Airway epithelial cell (primary cell): ENCODE measurements around the gene CHRNB4. TPM values are rescaled to one million over a fixed set of nuclear protein-coding genes. Genes with fewer than 3 reads are reported as not detected.

Source experiments
- total RNA-seq: library from RNA; depleted of rRNA; stranded (reverse); fragments of >200 nt; gene quantifications from 2 replicates; pipeline ENCODE4 v1.2.3, GENCODE V29; 2015

CHRNB4 gene
- total RNA-seq, result not detected in 2 replicates

GRCh38 chr15:78641102-78641748 is at the start of gene CHRNB4:
Gene CHRNB4 (minus strand): TSS chr15:78641210. CDS start chr15:78641133, 77 bp downstream.

GRCh38 chr15:78620527-78621421 is 20.2 kb downstream of the CHRNB4 start, which contains the start of gene CHRNA3:
Gene CHRNA3 (minus strand): TSS chr15:78620996. CDS start chr15:78620794, 202 bp downstream.

Other genes starting within 250 kb of the CHRNB4 start
- gene IREB2, start 203.0 kb downstream of the CHRNB4 start, total RNA-seq, result 13.7 and 15.9 TPM in 2 replicates
- 1.8 and 4.5 TPM in 2 replicates for gene HYKK, start 133.6 kb downstream of the CHRNB4 start, total RNA-seq
- gene PSMA4, start 100.8 kb downstream of the CHRNB4 start, total RNA-seq, result 291 and 297 TPM in 2 replicates
- 2.5 and 6.4 TPM in 2 replicates for gene CHRNA5, start 75.7 kb downstream of the CHRNB4 start, total RNA-seq
- 0.09 TPM in 1 of 2 replicates, not detected in the other for gene CHRNA3, start 20.2 kb downstream of the CHRNB4 start, total RNA-seq
- gene ADAMTS7, start 170.3 kb upstream of the CHRNB4 start, total RNA-seq, result 0.98 and 1.6 TPM in 2 replicates
- gene MORF4L1, start 231.7 kb upstream of the CHRNB4 start, total RNA-seq, result 265 and 301 TPM in 2 replicates